Mammary epithelial cell (primary cell): ENCODE measurements around the gene CADM2.

Experiments
- EZH2 ChIP-seq: IDR thresholded peaks from 2 replicates; pipeline ENCODE4 v1.6.1; 2012; ENCODE audit warnings: low read length, inconsistent platforms, borderline replicate concordance
- TF ChIP-seq, protein P1 (sequence below), 2 donors: IDR thresholded peaks in 1 of 2; conservative IDR thresholded peaks in 1 of 2; 2 replicates each; pipeline ENCODE4 v1.5.1; 2011 to 2012; ENCODE audit warnings: inconsistent platforms in 2 of 2, low read length in 2 of 2, mild to moderate bottlenecking in 2 of 2, control low read depth in 1 of 2, low read depth in 1 of 2; ENCODE audit not compliant: insufficient read depth in 1 of 2; ENCODE audit errors: extremely low read depth in 1 of 2

DNA sequence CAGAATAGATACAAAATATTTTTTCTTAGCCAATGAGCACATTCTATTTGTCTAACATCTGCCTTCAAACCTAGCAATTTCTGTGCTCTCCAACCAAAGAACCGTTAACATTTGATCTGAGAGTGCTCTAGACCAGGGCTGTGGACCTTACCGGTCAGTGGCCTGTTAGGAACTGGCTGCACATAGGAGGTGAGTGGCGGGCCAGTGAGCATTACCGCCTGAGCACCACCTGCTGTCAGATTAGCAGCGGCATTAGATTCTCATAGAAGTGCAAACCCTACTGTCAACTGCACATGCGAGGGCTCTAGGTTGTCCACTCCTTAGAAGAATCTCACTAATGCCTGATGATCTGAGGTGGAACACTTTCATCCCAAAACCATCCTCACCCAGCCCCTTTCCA, 131.7 kb downstream of the CADM2 start:
- TF ChIP-seq, protein P1, sequence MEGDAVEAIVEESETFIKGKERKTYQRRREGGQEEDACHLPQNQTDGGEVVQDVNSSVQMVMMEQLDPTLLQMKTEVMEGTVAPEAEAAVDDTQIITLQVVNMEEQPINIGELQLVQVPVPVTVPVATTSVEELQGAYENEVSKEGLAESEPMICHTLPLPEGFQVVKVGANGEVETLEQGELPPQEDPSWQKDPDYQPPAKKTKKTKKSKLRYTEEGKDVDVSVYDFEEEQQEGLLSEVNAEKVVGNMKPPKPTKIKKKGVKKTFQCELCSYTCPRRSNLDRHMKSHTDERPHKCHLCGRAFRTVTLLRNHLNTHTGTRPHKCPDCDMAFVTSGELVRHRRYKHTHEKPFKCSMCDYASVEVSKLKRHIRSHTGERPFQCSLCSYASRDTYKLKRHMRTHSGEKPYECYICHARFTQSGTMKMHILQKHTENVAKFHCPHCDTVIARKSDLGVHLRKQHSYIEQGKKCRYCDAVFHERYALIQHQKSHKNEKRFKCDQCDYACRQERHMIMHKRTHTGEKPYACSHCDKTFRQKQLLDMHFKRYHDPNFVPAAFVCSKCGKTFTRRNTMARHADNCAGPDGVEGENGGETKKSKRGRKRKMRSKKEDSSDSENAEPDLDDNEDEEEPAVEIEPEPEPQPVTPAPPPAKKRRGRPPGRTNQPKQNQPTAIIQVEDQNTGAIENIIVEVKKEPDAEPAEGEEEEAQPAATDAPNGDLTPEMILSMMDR (conservative IDR thresholded peaks at IDR 0.05 in 1 of 2, IDR thresholded peaks at IDR 0.05 in 1 of 2; ENCODE audit: extremely low read depth in 1 of 2, insufficient read depth in 1 of 2, low read depth in 1 of 2, low read length in 2 of 2) = no peak
- TF ChIP-seq EZH2 = no peak
